Measurements from ENCODE around the gene PPP1R14D. TPM values are rescaled to one million over a fixed set of nuclear protein-coding genes. Genes with fewer than 3 reads are reported as not detected.

The PPP1R14D gene
- total RNA-seq, 4 donors from 2014 or later = not detected

DNA sequence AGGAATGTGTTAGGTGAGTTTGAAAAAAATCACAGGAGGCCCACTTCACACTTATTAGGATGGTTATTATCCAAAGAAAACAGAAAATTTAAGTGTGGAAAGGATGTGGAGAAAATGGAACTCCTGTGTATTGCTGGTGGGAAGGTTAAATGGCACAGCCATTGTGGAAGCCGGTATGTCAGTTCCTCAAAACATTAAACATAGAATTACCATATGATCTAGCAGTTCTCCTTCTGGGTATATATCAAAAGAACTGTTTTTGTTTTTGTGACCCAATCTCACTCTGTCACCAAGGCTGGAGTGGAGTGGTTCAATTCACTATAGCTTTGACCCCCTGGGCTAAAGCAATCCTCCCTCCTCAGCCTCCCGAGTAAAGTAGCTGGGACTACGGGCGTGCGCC, 32.0 kb downstream of the PPP1R14D start:
- peaks cover 5% of the 10 kb centered on the region for H3K36me3 ChIP-seq
- no peak for TF ChIP-seq POLR2AphosphoS5 (IDR thresholded peaks at IDR 0.05)
- TF ChIP-seq POLR2A (IDR thresholded peaks at IDR 0.05) = no peak
- TF ChIP-seq EP300 (IDR thresholded peaks at IDR 0.05) = no peak
- TF ChIP-seq CTCF (IDR thresholded peaks at IDR 0.05) = no peak
- H3K4me3 ChIP-seq = no peak overlapping the region
- WGBS = 95% methylated on average over 5 of the region's 5 CpGs
- no peaks in the 10 kb centered on the region for H3K9me3 ChIP-seq
- peaks cover 18% of the 10 kb centered on the region for H3K4me1 ChIP-seq
- DNase-seq (ENCODE audit: low spot score in 2 of 2) = no peak
- H3K27me3 ChIP-seq = no peaks in the 10 kb centered on the region
- no peak overlapping the region for H3K27ac ChIP-seq

DNA sequence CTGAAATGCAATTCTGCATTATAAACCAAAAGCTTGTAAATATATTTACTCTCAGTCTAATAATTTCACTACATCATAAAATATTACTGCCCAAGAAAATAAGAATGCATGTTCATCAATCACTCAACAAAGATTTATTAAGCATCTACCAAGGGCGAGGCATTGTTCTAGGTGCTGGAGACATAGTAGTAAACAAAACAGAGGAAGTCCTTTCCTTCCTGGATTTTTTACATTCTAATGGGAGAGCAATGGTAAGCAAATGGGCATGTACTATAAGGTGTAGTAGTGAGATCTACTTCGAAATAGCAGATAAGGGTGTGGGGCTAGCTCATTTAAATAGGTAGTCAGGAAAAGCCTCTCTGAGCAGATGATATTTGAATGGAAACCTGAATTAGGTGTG, 32.5 kb downstream of the PPP1R14D start:
- TF ChIP-seq POLR2AphosphoS5 (IDR thresholded peaks at IDR 0.05) (no peak), POLR2A (IDR thresholded peaks at IDR 0.05) (no peak)
- DNase-seq (ENCODE audit: low spot score in 2 of 2) = no peak
- WGBS = 62% methylated on average over 2 of the region's 2 CpGs
- H3K9me3 ChIP-seq = no peaks in the 10 kb centered on the region
- H3K4me1 ChIP-seq = peaks cover 18% of the 10 kb centered on the region
- no peaks in the 10 kb centered on the region for H3K27me3 ChIP-seq
- no peak overlapping the region for H3K4me3 ChIP-seq
- peaks cover 9% of the 10 kb centered on the region for H3K36me3 ChIP-seq
- no peak overlapping the region for H3K27ac ChIP-seq

DNA sequence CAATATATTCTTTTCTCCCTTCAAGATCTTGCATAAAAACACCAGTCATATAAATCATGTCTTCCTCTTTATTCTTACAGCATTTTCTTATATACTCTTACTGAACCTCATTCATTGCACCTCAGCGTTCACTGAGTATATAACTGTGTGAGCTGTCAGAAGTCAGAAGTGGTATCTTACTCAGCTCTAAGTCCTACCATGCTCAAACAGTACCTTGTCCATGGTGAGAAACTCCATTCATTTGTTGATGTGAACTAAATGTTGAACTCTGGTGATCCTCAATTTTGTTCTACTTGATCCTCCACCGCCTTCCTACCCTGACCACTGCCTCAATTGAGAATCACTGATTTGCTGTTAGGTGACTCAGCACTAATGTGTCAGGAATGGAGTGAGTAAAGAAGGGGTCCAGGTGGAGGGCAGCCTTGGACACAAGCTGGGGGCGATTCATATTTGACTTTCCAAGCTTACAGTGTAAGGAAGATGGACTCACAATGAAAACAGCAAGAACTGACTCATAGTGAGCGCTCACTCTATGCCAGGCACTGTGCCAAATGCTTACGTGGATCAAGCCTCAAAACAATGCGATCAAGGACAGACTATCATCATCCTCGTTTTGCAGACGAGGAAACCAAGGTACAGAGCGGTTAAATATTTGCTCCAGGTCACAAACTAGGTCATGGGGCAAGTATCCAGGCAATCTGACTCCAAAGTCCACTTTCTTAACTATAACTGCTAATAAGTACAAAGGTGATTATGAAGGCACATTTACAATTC, 35.1 kb downstream of the PPP1R14D start:
- no peaks in the 10 kb centered on the region for H3K9me3 ChIP-seq
- no peak overlapping the region for H3K27ac ChIP-seq
- TF ChIP-seq POLR2AphosphoS5 (IDR thresholded peaks at IDR 0.05) (no peak), EP300 (IDR thresholded peaks at IDR 0.05) (no peak), POLR2A (IDR thresholded peaks at IDR 0.05) (no peak), CTCF (IDR thresholded peaks at IDR 0.05) (no peak)
- H3K4me3 ChIP-seq = no peak overlapping the region
- peaks cover 23% of the 10 kb centered on the region for H3K4me1 ChIP-seq
- no peak for DNase-seq (ENCODE audit: low spot score in 2 of 2)
- peaks cover 9% of the 10 kb centered on the region for H3K36me3 ChIP-seq
- no peaks in the 10 kb centered on the region for H3K27me3 ChIP-seq
- WGBS = 66% methylated on average over 9 of the region's 9 CpGs

DNA sequence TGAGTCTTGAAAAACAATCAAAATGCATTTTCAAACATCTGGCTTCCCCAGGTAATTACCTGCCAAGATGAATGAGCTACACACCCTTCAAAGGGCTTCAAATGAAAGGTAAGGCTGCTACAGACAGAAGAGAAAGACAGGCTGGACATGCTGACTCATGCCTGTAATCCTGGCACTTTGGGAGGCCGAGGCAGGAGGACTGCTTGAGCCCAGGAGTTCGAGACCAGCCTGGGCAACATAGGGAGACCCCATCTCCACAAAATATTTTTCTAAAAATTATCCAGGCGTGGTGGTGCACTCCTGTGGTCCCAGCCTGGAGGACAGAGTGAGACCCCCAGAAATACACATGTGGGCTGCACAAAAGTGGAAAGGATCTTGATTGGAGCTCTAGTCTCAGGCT, 36.1 kb downstream of the PPP1R14D start:
- TF ChIP-seq EP300 (IDR thresholded peaks at IDR 0.05) = no peak
- no peak for TF ChIP-seq POLR2AphosphoS5 (IDR thresholded peaks at IDR 0.05)
- TF ChIP-seq CTCF (IDR thresholded peaks at IDR 0.05) = no peak
- no peak for TF ChIP-seq POLR2A (IDR thresholded peaks at IDR 0.05)
- Histone ChIP-seq H3K27ac (no peak overlapping the region), H3K27me3 (no peaks in the 10 kb centered on the region), H3K4me3 (no peak overlapping the region), H3K9me3 (no peaks in the 10 kb centered on the region), H3K4me1 (peaks cover 29% of the 10 kb centered on the region), H3K36me3 (peaks cover 9% of the 10 kb centered on the region)
- WGBS = 85% methylated on average over 3 of the region's 3 CpGs
- no peak for DNase-seq (ENCODE audit: low spot score in 2 of 2)

GRCh38 chr15:40790718-40791117, 37.8 kb downstream of the PPP1R14D start:
- Histone ChIP-seq H3K9me3 (no peaks in the 10 kb centered on the region), H3K4me1 (peaks cover 46% of the 10 kb centered on the region)
- TF ChIP-seq EP300 (IDR thresholded peaks at IDR 0.05) (no peak), CTCF (IDR thresholded peaks at IDR 0.05) (no peak), POLR2AphosphoS5 (IDR thresholded peaks at IDR 0.05) (no peak), POLR2A (IDR thresholded peaks at IDR 0.05) (no peak)

More at GRCh38 chr15:40790718-40791117, 37.8 kb downstream of the PPP1R14D start:
- no peaks in the 10 kb centered on the region for H3K27me3 ChIP-seq
- 73% methylated on average over 3 of the region's 3 CpGs for WGBS
- peaks cover 9% of the 10 kb centered on the region for H3K36me3 ChIP-seq
- no peak overlapping the region for H3K4me3 ChIP-seq
- DNase-seq (ENCODE audit: low spot score in 2 of 2) = no peak
- H3K27ac ChIP-seq = no peak overlapping the region
